ENCODE data around the gene NDST3.

NDST3 gene

GRCh38 chr4:118276580-118276979 lies 242.3 kb downstream of the NDST3 start:
- Histone ChIP-seq H3K4me1 (ENCODE audit: control insufficient read depth in 2 of 2, insufficient read depth in 1 of 2, low read depth in 1 of 2, low read length in 2 of 2) (peaks cover 0 to 1% of the 10 kb centered on the region in 2 donors), H2AK5ac (ENCODE audit: low read depth, low read length) (no peak overlapping the region), H2BK12ac (ENCODE audit: low read length) (no peak overlapping the region), H3K79me1 (ENCODE audit: low read depth, low read length) (no peaks in the 10 kb centered on the region), H3K27ac (replicated peaks; ENCODE audit: low read length) (no peak overlapping the region), H3K9me3 (replicated peaks in 1 of 2; ENCODE audit: control insufficient read depth in 2 of 2, insufficient read depth in 1 of 2, low read depth in 1 of 2, low read length in 2 of 2) (peaks cover 0 to 4% of the 10 kb centered on the region in 2 donors), H3K9ac (ENCODE audit: low read depth, low read length, poor library complexity) (no peak overlapping the region), H3K27me3 (ENCODE audit: control insufficient read depth in 3 of 3, insufficient read depth in 3 of 3, low read depth in 1 of 3, low read length in 3 of 3) (peaks cover 0 to 14% (median 0%) of the 10 kb centered on the region in 3 experiments), H4K8ac (ENCODE audit: low read depth, low read length) (no peak overlapping the region), H3K4me3 (ENCODE audit: low read length in 2 of 2) (no peak overlapping the region), H3K23ac (ENCODE audit: low read depth, low read length, poor library complexity) (no peak overlapping the region), H2BK5ac (ENCODE audit: low read length) (no peak overlapping the region), H3K14ac (ENCODE audit: low read length) (no peak overlapping the region), H3K18ac (ENCODE audit: low read length) (no peak overlapping the region), H2BK120ac (ENCODE audit: low read depth, low read length) (no peak overlapping the region), H3K4ac (ENCODE audit: low read length) (no peak overlapping the region), H2BK15ac (ENCODE audit: low read length) (no peak overlapping the region), H4K91ac (ENCODE audit: low read depth, low read length, poor library complexity) (no peak overlapping the region), H2AFZ (ENCODE audit: low read length) (no peak overlapping the region), H3K4me2 (ENCODE audit: insufficient read depth, low read length, poor library complexity, severe bottlenecking) (no peak overlapping the region), H3K36me3 (replicated peaks in 1 of 2; ENCODE audit: control insufficient read depth in 2 of 2, insufficient read depth in 2 of 2, low read length in 2 of 2) (peaks cover 0 to 8% of the 10 kb centered on the region in 2 donors)
- WGBS, 2 donors (ENCODE audit: extremely low coverage in 2 of 2, insufficient read length in 2 of 2, insufficient replicate concordance in 1 of 2) = no CpG with 5 or more reads among the region's 2 CpGs
- DNase-seq (ENCODE audit: low spot score) = no peak

- H3K23ac ChIP-seq (ENCODE audit: low read depth, low read length, poor library complexity) = no peak overlapping the region
- H2BK120ac ChIP-seq (ENCODE audit: low read depth, low read length) = no peak overlapping the region
- H3K4me1 ChIP-seq (ENCODE audit: control insufficient read depth in 2 of 2, insufficient read depth in 1 of 2, low read depth in 1 of 2, low read length in 2 of 2) = peaks cover 0 to 4% of the 10 kb centered on the region in 2 donors
- H3K4ac ChIP-seq (ENCODE audit: low read length) = no peak overlapping the region
- no peak overlapping the region for H2AK5ac ChIP-seq (ENCODE audit: low read depth, low read length)
- no peak overlapping the region for H4K8ac ChIP-seq (ENCODE audit: low read depth, low read length)
- no CpG with 5 or more reads among the region's 4 CpGs for WGBS, 2 donors (ENCODE audit: extremely low coverage in 2 of 2, insufficient read length in 2 of 2, insufficient replicate concordance in 1 of 2)
- no peak overlapping the region for H2BK15ac ChIP-seq (ENCODE audit: low read length)
- no peak overlapping the region for H3K14ac ChIP-seq (ENCODE audit: low read length)
- peaks cover 0 to 8% of the 10 kb centered on the region in 2 donors for H3K36me3 ChIP-seq (replicated peaks in 1 of 2; ENCODE audit: control insufficient read depth in 2 of 2, insufficient read depth in 2 of 2, low read length in 2 of 2)
- no peak overlapping the region for H3K4me3 ChIP-seq (ENCODE audit: low read length in 2 of 2)
- no peak overlapping the region for H3K4me2 ChIP-seq (ENCODE audit: insufficient read depth, low read length, poor library complexity, severe bottlenecking)
- no peak overlapping the region for H2AFZ ChIP-seq (ENCODE audit: low read length)
- H3K27ac ChIP-seq (replicated peaks; ENCODE audit: low read length) = no peak overlapping the region
- no peak overlapping the region for H3K9ac ChIP-seq (ENCODE audit: low read depth, low read length, poor library complexity)
- no peak overlapping the region for H2BK12ac ChIP-seq (ENCODE audit: low read length)
- no peak overlapping the region for H3K18ac ChIP-seq (ENCODE audit: low read length)
- H2BK5ac ChIP-seq (ENCODE audit: low read length) = no peak overlapping the region
- peaks cover 0 to 10% (median 0%) of the 10 kb centered on the region in 3 experiments for H3K27me3 ChIP-seq (ENCODE audit: control insufficient read depth in 3 of 3, insufficient read depth in 3 of 3, low read depth in 1 of 3, low read length in 3 of 3)
- H3K9me3 ChIP-seq (replicated peaks in 1 of 2; ENCODE audit: control insufficient read depth in 2 of 2, insufficient read depth in 1 of 2, low read depth in 1 of 2, low read length in 2 of 2) = peaks cover 0 to 4% of the 10 kb centered on the region in 2 donors
- H3K79me1 ChIP-seq (ENCODE audit: low read depth, low read length) = no peaks in the 10 kb centered on the region
- DNase-seq (ENCODE audit: low spot score) = no peak
- no peak overlapping the region for H4K91ac ChIP-seq (ENCODE audit: low read depth, low read length, poor library complexity)
Observed at GRCh38 chr4:118277243-118277642, 243.0 kb downstream of the NDST3 start.

GRCh38 chr4:118278473-118279274 lies 244.4 kb downstream of the NDST3 start:
- no peak overlapping the region for H4K91ac ChIP-seq (ENCODE audit: low read depth, low read length, poor library complexity)
- H3K9ac ChIP-seq (ENCODE audit: low read depth, low read length, poor library complexity) = peak overlapping the region; percentile 88
- H4K8ac ChIP-seq (ENCODE audit: low read depth, low read length) = no peak overlapping the region
- no peak overlapping the region for H2BK120ac ChIP-seq (ENCODE audit: low read depth, low read length)
- DNase-seq (ENCODE audit: low spot score) = peak; percentile 75
- H3K27me3 ChIP-seq (ENCODE audit: control insufficient read depth in 3 of 3, insufficient read depth in 3 of 3, low read depth in 1 of 3, low read length in 3 of 3) = peaks cover 0 to 10% (median 0%) of the 10 kb centered on the region in 3 experiments
- peak overlapping the region; percentile 91 for H2AFZ ChIP-seq (ENCODE audit: low read length)
- H3K27ac ChIP-seq (replicated peaks; ENCODE audit: low read length) = no peak overlapping the region
- H3K14ac ChIP-seq (ENCODE audit: low read length) = no peak overlapping the region
- no peak overlapping the region for H3K4ac ChIP-seq (ENCODE audit: low read length)
- peak overlapping the region; percentile 75 for H3K23ac ChIP-seq (ENCODE audit: low read depth, low read length, poor library complexity)
- no peak overlapping the region for H2BK15ac ChIP-seq (ENCODE audit: low read length)
- peak overlapping the region; percentile 68 for H3K4me2 ChIP-seq (ENCODE audit: insufficient read depth, low read length, poor library complexity, severe bottlenecking)
- H2BK5ac ChIP-seq (ENCODE audit: low read length) = no peak overlapping the region
- no peak overlapping the region for H2BK12ac ChIP-seq (ENCODE audit: low read length)
- no CpG with 5 or more reads among the region's 56 CpGs for WGBS, 2 donors (ENCODE audit: extremely low coverage in 2 of 2, insufficient read length in 2 of 2, insufficient replicate concordance in 1 of 2)
- H3K4me3 ChIP-seq (ENCODE audit: low read length in 2 of 2) = peak overlapping the region; percentile 71 to 94
- H3K79me1 ChIP-seq (ENCODE audit: low read depth, low read length) = no peaks in the 10 kb centered on the region
- peak overlapping the region; percentile 41 for H3K18ac ChIP-seq (ENCODE audit: low read length)
- H3K36me3 ChIP-seq (replicated peaks in 1 of 2; ENCODE audit: control insufficient read depth in 2 of 2, insufficient read depth in 2 of 2, low read length in 2 of 2) = peaks cover 0 to 8% of the 10 kb centered on the region in 2 donors
- H3K9me3 ChIP-seq (replicated peaks in 1 of 2; ENCODE audit: control insufficient read depth in 2 of 2, insufficient read depth in 1 of 2, low read depth in 1 of 2, low read length in 2 of 2) = peaks cover 0 to 4% of the 10 kb centered on the region in 2 donors
- peaks cover 0 to 4% of the 10 kb centered on the region in 2 donors for H3K4me1 ChIP-seq (ENCODE audit: control insufficient read depth in 2 of 2, insufficient read depth in 1 of 2, low read depth in 1 of 2, low read length in 2 of 2)
- no peak overlapping the region for H2AK5ac ChIP-seq (ENCODE audit: low read depth, low read length)

GRCh38 chr4:118279328-118279727 lies 245.0 kb downstream of the NDST3 start:
- Histone ChIP-seq H3K9ac (ENCODE audit: low read depth, low read length, poor library complexity) (no peak overlapping the region), H3K4me3 (ENCODE audit: low read length in 2 of 2) (peak overlapping the region; percentile 71 to 94), H3K18ac (ENCODE audit: low read length) (no peak overlapping the region), H3K79me1 (ENCODE audit: low read depth, low read length) (no peaks in the 10 kb centered on the region), H2BK120ac (ENCODE audit: low read depth, low read length) (no peak overlapping the region), H3K4me1 (ENCODE audit: control insufficient read depth in 2 of 2, insufficient read depth in 1 of 2, low read depth in 1 of 2, low read length in 2 of 2) (peaks cover 0 to 4% of the 10 kb centered on the region in 2 donors), H3K23ac (ENCODE audit: low read depth, low read length, poor library complexity) (no peak overlapping the region), H2BK15ac (ENCODE audit: low read length) (no peak overlapping the region), H4K91ac (ENCODE audit: low read depth, low read length, poor library complexity) (no peak overlapping the region), H3K4me2 (ENCODE audit: insufficient read depth, low read length, poor library complexity, severe bottlenecking) (peak overlapping the region; percentile 68), H2BK5ac (ENCODE audit: low read length) (no peak overlapping the region), H2AK5ac (ENCODE audit: low read depth, low read length) (no peak overlapping the region), H3K4ac (ENCODE audit: low read length) (no peak overlapping the region), H3K9me3 (replicated peaks in 1 of 2; ENCODE audit: control insufficient read depth in 2 of 2, insufficient read depth in 1 of 2, low read depth in 1 of 2, low read length in 2 of 2) (peaks cover 0 to 4% of the 10 kb centered on the region in 2 donors), H3K36me3 (replicated peaks in 1 of 2; ENCODE audit: control insufficient read depth in 2 of 2, insufficient read depth in 2 of 2, low read length in 2 of 2) (peaks cover 0 to 8% of the 10 kb centered on the region in 2 donors), H3K27ac (replicated peaks; ENCODE audit: low read length) (no peak overlapping the region), H4K8ac (ENCODE audit: low read depth, low read length) (no peak overlapping the region), H2AFZ (ENCODE audit: low read length) (peak overlapping the region; percentile 91), H2BK12ac (ENCODE audit: low read length) (no peak overlapping the region), H3K14ac (ENCODE audit: low read length) (no peak overlapping the region), H3K27me3 (ENCODE audit: control insufficient read depth in 3 of 3, insufficient read depth in 3 of 3, low read depth in 1 of 3, low read length in 3 of 3) (peaks cover 0 to 5% (median 0%) of the 10 kb centered on the region in 3 experiments)
- DNase-seq (ENCODE audit: low spot score) = no peak
- WGBS, 2 donors (ENCODE audit: extremely low coverage in 2 of 2, insufficient read length in 2 of 2, insufficient replicate concordance in 1 of 2) = no CpG with 5 or more reads among the region's 13 CpGs
